ENCODE data around the gene KCNH6.

- TF ChIP-seq RBAK (tag by site-specific recombination; IDR thresholded peaks at IDR 0.05) (no peak), CTCF (tag by site-specific recombination; IDR thresholded peaks at IDR 0.05) (no peak), ZNF558 (tag by site-specific recombination; IDR thresholded peaks at IDR 0.05) (no peak)
Observed at GRCh38 chr17:63475491-63476412, 47.4 kb upstream of the KCNH6 start.
